Liver (tissue), 9 donors: ENCODE measurements around the gene CDHR4. TPM values are rescaled to one million over a fixed set of nuclear protein-coding genes. Genes with fewer than 3 reads are reported as not detected.
"Not testable (repeated sequence)": the region's sequence is repeated elsewhere in the genome, so short reads cannot be mapped to it uniquely, and the experiment has no call there.

ENCODE experiments used
- DNase-seq: peaks from one replicate; pipeline ENCODE4 v3.0.0-alpha.2; 2017; ENCODE audit warnings: low spot score
- H3K27ac ChIP-seq, 2 donors: one replicate each; pipeline ENCODE4 v1.7.0; 2013; ENCODE audit warnings: inconsistent platforms in 2 of 2, low read length in 2 of 2, control low read depth in 1 of 2, low read depth in 1 of 2, mild to moderate bottlenecking in 1 of 2
- H3K27me3 ChIP-seq, 4 donors: one replicate each; pipeline versions ENCODE4 v1.6.1 to v1.7.0; 2013; ENCODE audit warnings: low read length in 3 of 4, inconsistent platforms in 1 of 4, mild to moderate bottlenecking in 1 of 4, moderate library complexity in 1 of 4; ENCODE audit not compliant: control insufficient read depth in 4 of 4, insufficient read depth in 4 of 4
- H3K36me3 ChIP-seq, 4 donors: one replicate each; pipeline versions ENCODE4 v1.6.1 to v1.7.0; 2013; ENCODE audit warnings: low read length in 3 of 4, mild to moderate bottlenecking in 3 of 4, low read depth in 1 of 4, moderate library complexity in 1 of 4; ENCODE audit not compliant: control insufficient read depth in 4 of 4, insufficient read depth in 3 of 4
- H3K4me1 ChIP-seq, 4 donors: one replicate each; pipeline versions ENCODE4 v1.6.1 to v1.7.0; 2013; ENCODE audit warnings: low read length in 3 of 4, mild to moderate bottlenecking in 3 of 4, moderate library complexity in 1 of 4; ENCODE audit not compliant: control insufficient read depth in 4 of 4, insufficient read depth in 4 of 4
- H3K4me3 ChIP-seq, 3 donors: one replicate each; pipeline versions ENCODE4 v1.6.1 to v1.7.0; 2013; ENCODE audit warnings: low read length in 3 of 3, control low read depth in 1 of 3, low read depth in 1 of 3, mild to moderate bottlenecking in 1 of 3
- H3K9ac ChIP-seq, 2 donors: one replicate each; pipeline ENCODE4 v1.7.0; 2013; ENCODE audit warnings: low read length in 2 of 2, mild to moderate bottlenecking in 2 of 2, moderate library complexity in 2 of 2, control low read depth in 1 of 2, low read depth in 1 of 2
- H3K9me3 ChIP-seq, 4 donors: one replicate each; pipeline versions ENCODE4 v1.6.1 to v1.7.0; 2013; ENCODE audit warnings: low read length in 3 of 4; ENCODE audit not compliant: control insufficient read depth in 4 of 4
- CTCF ChIP-seq: fragments of 150-350 bp; IDR thresholded peaks from 2 replicates; pipeline ENCODE4 v1.5.1; 2017; ENCODE audit warnings: improper control_type of control experiment, low read depth, low read length; ENCODE audit not compliant: missing input control
- EGR1 ChIP-seq, 2 donors: IDR thresholded peaks; 2 replicates each; pipeline ENCODE4 v1.6.1; 2016 to 2018; ENCODE audit warnings: antibody characterized with exemption in 2 of 2, low read depth in 2 of 2
- FOXA2 ChIP-seq: IDR thresholded peaks from 2 replicates; pipeline ENCODE4 v1.6.1; 2016; ENCODE audit warnings: antibody characterized with exemption
- GABPA ChIP-seq, 2 donors: IDR thresholded peaks in 1 of 2; conservative IDR thresholded peaks in 1 of 2; 2 replicates each; pipeline ENCODE4 v1.6.1; 2016; ENCODE audit warnings: antibody characterized with exemption in 2 of 2, mild to moderate bottlenecking in 1 of 2, moderate library complexity in 1 of 2
- HNF4A ChIP-seq, 2 donors: conservative IDR thresholded peaks; 2 replicates each; pipeline ENCODE4 v1.6.1; 2016; ENCODE audit warnings: antibody characterized with exemption in 2 of 2, mild to moderate bottlenecking in 2 of 2
- HNF4G ChIP-seq: IDR thresholded peaks from 2 replicates; pipeline ENCODE4 v1.6.1; 2016; ENCODE audit warnings: antibody characterized with exemption
- JUND ChIP-seq, 2 donors: IDR thresholded peaks; 2 replicates each; pipeline ENCODE4 v1.6.1; 2016; ENCODE audit warnings: antibody characterized with exemption in 2 of 2
- NR2F2 ChIP-seq: IDR thresholded peaks from 2 replicates; pipeline ENCODE4 v1.6.1; 2016; ENCODE audit warnings: antibody characterized with exemption
- RXRA ChIP-seq, 2 donors: IDR thresholded peaks; 2 replicates each; pipeline ENCODE4 v1.6.1; 2017 to 2018; ENCODE audit warnings: antibody characterized with exemption in 2 of 2, mild to moderate bottlenecking in 1 of 2
- SP1 ChIP-seq: IDR thresholded peaks from 2 replicates; pipeline ENCODE4 v1.6.1; 2018; ENCODE audit warnings: antibody characterized with exemption, mild to moderate bottlenecking
- TAF1 ChIP-seq: conservative IDR thresholded peaks from 2 replicates; pipeline ENCODE4 v1.6.1; 2016; ENCODE audit warnings: antibody characterized with exemption, mild to moderate bottlenecking
- ZBTB33 ChIP-seq: IDR thresholded peaks from 2 replicates; pipeline ENCODE4 v1.6.1; 2016; ENCODE audit warnings: antibody characterized with exemption
- WGBS: extraction: QIAGEN DNeasy Blood & Tissue Kit; methylation state at CpG from one replicate; pipeline ENCODE4 v1.1.7; 2013; 5-methylcytosine and 5-hydroxymethylcytosine counted together
- polyA plus RNA-seq, 2 donors: library from polyadenylated mRNA; stranded (reverse) in 1 of 2; unstranded in 1 of 2; fragments of 200-250 nt in 1 of 2; fragments of >200 nt in 1 of 2; fragmentation: Nextera tagmentation in 1 of 2; extraction: Ambion mirVana in 1 of 2; gene quantifications; one replicate each; pipeline versions ENCODE4 v1.2.1 to v1.2.3, GENCODE V29; 2013 to 2015
- total RNA-seq, 2 donors: library from RNA; depleted of rRNA; stranded (reverse); fragments of >200 nt; gene quantifications; one replicate each; pipeline ENCODE4 v1.2.3, GENCODE V29; 2014
- TF ChIP-seq, protein P1 (sequence below): IDR thresholded peaks from 2 replicates; pipeline ENCODE4 v1.6.1; 2016; ENCODE audit warnings: antibody characterized with exemption, mild to moderate bottlenecking
- donor health status: healthy.
- donor health status: healthy.
- donor health status: healthy.
- donor health status: healthy.
- donor health status: healthy.

Gene CDHR4
- total and polyA plus RNA-seq, 4 donors, result not detected

- no peak overlapping the region for H3K27ac ChIP-seq
- no peaks in the 10 kb centered on the region for H3K27me3 ChIP-seq
- no peak overlapping the region for H3K9ac ChIP-seq
- 97% methylated on average over 5 of the region's 5 CpGs for WGBS
- H3K9me3 ChIP-seq, result no peaks in the 10 kb centered on the region
- TF ChIP-seq GABPA (IDR thresholded peaks at IDR 0.05 in 1 of 2, conservative IDR thresholded peaks at IDR 0.05 in 1 of 2), result no peak
- TF ChIP-seq HNF4G, result no peak
- TF ChIP-seq, protein P1, sequence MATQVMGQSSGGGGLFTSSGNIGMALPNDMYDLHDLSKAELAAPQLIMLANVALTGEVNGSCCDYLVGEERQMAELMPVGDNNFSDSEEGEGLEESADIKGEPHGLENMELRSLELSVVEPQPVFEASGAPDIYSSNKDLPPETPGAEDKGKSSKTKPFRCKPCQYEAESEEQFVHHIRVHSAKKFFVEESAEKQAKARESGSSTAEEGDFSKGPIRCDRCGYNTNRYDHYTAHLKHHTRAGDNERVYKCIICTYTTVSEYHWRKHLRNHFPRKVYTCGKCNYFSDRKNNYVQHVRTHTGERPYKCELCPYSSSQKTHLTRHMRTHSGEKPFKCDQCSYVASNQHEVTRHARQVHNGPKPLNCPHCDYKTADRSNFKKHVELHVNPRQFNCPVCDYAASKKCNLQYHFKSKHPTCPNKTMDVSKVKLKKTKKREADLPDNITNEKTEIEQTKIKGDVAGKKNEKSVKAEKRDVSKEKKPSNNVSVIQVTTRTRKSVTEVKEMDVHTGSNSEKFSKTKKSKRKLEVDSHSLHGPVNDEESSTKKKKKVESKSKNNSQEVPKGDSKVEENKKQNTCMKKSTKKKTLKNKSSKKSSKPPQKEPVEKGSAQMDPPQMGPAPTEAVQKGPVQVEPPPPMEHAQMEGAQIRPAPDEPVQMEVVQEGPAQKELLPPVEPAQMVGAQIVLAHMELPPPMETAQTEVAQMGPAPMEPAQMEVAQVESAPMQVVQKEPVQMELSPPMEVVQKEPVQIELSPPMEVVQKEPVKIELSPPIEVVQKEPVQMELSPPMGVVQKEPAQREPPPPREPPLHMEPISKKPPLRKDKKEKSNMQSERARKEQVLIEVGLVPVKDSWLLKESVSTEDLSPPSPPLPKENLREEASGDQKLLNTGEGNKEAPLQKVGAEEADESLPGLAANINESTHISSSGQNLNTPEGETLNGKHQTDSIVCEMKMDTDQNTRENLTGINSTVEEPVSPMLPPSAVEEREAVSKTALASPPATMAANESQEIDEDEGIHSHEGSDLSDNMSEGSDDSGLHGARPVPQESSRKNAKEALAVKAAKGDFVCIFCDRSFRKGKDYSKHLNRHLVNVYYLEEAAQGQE, result no peak
- TF ChIP-seq NR2F2, result no peak
- TF ChIP-seq CTCF, result no peak
- no peak for TF ChIP-seq JUND (IDR thresholded peaks at IDR 0.05)
- no peak for TF ChIP-seq TAF1
- no peak for TF ChIP-seq HNF4A (conservative IDR thresholded peaks at IDR 0.05)
- no peak overlapping the region for H3K4me3 ChIP-seq
- H3K4me1 ChIP-seq, result peaks cover 3 to 8% (median 5%) of the 10 kb centered on the region in 4 donors
- H3K36me3 ChIP-seq, result peaks cover 0 to 6% (median 1%) of the 10 kb centered on the region in 4 donors
- no peak for DNase-seq
Measured at GRCh38 chr3:49779358-49780079, 20.2 kb downstream of the CDHR4 start.

GRCh38 chr3:49776101-49776500 is 23.6 kb downstream of the CDHR4 start:
- not testable (repeated sequence) for H3K27ac ChIP-seq, DNase-seq, H3K36me3 ChIP-seq, H3K9me3 ChIP-seq, H3K4me3 ChIP-seq, H3K9ac ChIP-seq, H3K27me3 ChIP-seq, H3K4me1 ChIP-seq
- 96% methylated on average over 8 of the region's 8 CpGs for WGBS

- DNase-seq, result no peak
- Histone ChIP-seq H3K4me3 (no peak overlapping the region), H3K4me1 (peaks cover 0 to 4% (median 1%) of the 10 kb centered on the region in 4 donors), H3K9ac (no peak overlapping the region), H3K36me3 (peaks cover 0 to 5% (median 1%) of the 10 kb centered on the region in 4 donors), H3K27ac (no peak overlapping the region), H3K9me3 (no peaks in the 10 kb centered on the region), H3K27me3 (no peaks in the 10 kb centered on the region)
- 75% methylated on average over 3 of the region's 3 CpGs for WGBS
- TF ChIP-seq EGR1 (IDR thresholded peaks at IDR 0.05; ENCODE audit: low read depth in 2 of 2), result no peak
- TF ChIP-seq, protein P1, result no peak
- no peak for TF ChIP-seq SP1
- no peak for TF ChIP-seq CTCF
- TF ChIP-seq ZBTB33, result no peak
- no peak for TF ChIP-seq RXRA (IDR thresholded peaks at IDR 0.05)
- TF ChIP-seq JUND (IDR thresholded peaks at IDR 0.05), result no peak
- no peak for TF ChIP-seq FOXA2
Measured at GRCh38 chr3:49775538-49775937, 24.1 kb downstream of the CDHR4 start.
